ENCODE measurements around the gene SSR2. TPM values are rescaled to one million over a fixed set of nuclear protein-coding genes. Genes with fewer than 3 reads are reported as not detected.

The SSR2 gene
- total RNA-seq, 6 experiments from 2014 or later, result 341 to 419 (median 374) TPM

DNA sequence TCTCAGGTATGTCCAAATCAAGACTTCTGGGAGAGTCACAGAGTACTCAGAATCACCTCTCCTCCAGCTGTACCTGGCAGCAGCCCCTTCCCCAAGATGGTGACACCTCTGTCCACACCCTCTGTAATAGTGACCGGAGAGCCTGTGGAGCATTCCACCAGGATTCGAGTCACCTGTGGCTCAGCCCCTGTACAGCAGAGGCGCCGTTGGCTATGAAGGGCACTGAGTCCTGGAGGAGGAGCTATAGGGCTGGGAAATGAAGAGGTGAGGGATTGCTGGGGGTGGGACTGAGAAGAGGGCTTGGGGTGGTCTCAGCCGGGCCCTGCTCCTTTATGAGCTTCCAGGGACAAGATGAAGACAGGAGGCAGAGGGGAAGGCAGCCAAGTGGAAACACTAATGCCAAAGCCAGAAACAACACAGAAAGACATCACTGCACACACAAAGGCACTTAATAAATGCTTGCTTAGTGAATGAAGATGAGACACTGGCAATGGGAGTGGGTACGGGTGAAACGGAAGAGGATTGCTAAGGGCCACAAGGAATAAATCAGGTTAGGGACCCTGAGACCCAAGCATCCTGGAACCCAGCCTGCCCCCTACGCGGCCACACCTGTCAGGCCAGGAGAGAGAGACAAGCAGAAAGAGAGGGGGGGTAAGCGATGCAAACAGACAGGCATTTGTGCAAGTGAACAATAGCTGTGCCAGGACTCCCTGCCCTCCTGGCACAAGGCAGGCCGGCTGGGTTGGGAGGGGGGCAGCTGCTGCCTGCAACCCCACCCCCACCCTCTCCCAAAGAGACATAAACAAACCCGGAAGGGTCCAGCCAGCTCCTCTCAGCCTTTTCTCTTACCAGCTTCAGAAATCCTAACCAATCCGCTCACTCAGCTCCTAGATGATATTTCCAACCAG lies 46.3 kb downstream of the SSR2 start:
- no peaks in the 10 kb centered on the region for H3K9me3 Mint-ChIP-seq
- H3K4me3 Mint-ChIP-seq, result peak overlapping the region; percentile 90
- H3K27ac Mint-ChIP-seq, result peak overlapping the region; percentile 95
- TF ChIP-seq, protein P1, sequence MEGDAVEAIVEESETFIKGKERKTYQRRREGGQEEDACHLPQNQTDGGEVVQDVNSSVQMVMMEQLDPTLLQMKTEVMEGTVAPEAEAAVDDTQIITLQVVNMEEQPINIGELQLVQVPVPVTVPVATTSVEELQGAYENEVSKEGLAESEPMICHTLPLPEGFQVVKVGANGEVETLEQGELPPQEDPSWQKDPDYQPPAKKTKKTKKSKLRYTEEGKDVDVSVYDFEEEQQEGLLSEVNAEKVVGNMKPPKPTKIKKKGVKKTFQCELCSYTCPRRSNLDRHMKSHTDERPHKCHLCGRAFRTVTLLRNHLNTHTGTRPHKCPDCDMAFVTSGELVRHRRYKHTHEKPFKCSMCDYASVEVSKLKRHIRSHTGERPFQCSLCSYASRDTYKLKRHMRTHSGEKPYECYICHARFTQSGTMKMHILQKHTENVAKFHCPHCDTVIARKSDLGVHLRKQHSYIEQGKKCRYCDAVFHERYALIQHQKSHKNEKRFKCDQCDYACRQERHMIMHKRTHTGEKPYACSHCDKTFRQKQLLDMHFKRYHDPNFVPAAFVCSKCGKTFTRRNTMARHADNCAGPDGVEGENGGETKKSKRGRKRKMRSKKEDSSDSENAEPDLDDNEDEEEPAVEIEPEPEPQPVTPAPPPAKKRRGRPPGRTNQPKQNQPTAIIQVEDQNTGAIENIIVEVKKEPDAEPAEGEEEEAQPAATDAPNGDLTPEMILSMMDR (IDR thresholded peaks at IDR 0.05), result no peak
- H3K27me3 Mint-ChIP-seq (ENCODE audit: insufficient read depth), result no peaks in the 10 kb centered on the region; the same call in none of the 2 replicates
- peaks cover 28% of the 10 kb centered on the region for H3K36me3 Mint-ChIP-seq (ENCODE audit: low read depth)
- no peak for DNase-seq
- peaks cover 78% of the 10 kb centered on the region for H3K4me1 Mint-ChIP-seq (ENCODE audit: low read depth)

DNA sequence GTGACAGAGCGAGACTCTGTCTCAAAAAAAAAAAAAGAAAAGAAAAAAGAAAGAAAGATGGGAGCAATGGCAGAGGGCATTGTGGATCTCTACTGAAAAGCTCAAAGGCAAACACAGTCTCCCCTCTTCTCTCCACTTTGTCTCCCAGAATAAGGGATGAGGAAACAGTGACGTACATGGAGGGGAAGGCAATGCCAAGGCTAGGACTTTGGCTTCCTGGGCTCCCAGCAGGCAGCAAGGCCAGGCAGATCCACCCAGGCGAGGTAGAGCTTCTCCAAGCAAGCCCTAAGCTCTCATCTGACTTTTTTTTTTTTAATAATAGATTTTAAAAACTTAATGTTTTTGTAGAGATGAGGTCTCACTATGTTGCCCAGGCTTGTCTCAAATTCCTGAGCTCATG lies 47.0 kb downstream of the SSR2 start:
- no peaks in the 10 kb centered on the region; the same call in none of the 2 replicates for H3K27me3 Mint-ChIP-seq (ENCODE audit: insufficient read depth)
- DNase-seq, result no peak
- TF ChIP-seq, protein P1 (IDR thresholded peaks at IDR 0.05), result no peak
- peaks cover 33% of the 10 kb centered on the region for H3K36me3 Mint-ChIP-seq (ENCODE audit: low read depth)
- no peak overlapping the region for H3K4me3 Mint-ChIP-seq
- peak overlapping the region; percentile 70 for H3K27ac Mint-ChIP-seq
- no peaks in the 10 kb centered on the region for H3K9me3 Mint-ChIP-seq
- H3K4me1 Mint-ChIP-seq (ENCODE audit: low read depth), result peaks cover 83% of the 10 kb centered on the region

DNA sequence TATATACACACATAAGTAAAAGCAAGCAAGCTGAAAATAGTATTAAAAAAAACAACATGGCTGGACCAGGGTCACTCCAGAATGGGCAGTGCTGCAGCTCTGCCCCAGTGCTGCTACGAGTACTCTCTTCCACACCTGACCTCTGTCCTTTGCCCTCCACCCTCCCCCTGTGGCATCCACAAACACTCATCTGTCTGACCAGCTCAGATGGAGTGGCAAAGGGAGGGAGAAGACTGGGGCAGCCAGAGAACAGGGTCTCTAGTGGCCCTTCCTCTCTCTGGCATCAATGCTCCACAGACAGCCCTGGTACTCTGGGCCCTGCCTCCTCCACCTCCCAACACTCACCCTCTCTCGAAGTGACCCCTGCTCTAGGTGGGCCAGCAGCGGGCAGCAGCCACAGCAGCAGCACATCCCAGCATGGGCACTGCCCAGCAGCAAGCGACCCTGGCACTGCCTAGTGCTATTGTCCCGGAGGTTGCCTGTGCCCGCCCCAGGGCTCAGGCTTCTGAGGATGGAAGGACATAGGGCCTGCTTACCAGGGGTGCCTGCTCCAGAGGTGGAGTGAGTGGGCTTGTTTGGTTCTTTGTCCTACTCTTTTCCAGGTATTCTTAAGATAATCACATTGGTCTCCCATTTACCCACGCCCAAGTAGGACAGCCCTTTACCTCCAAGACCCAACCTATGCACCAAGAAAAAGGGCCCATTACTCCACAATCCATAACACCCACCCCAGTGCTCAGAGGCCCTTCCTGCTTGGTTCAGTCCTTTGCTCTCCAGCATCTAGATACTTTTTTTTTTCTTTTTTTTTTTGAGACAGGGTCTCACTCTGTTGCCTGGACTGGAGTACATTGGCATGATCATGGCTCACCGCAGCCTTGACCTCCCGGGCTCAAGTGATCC lies 48.6 kb downstream of the SSR2 start:
- H3K4me1 Mint-ChIP-seq (ENCODE audit: low read depth), result peaks cover 94% of the 10 kb centered on the region
- no peak overlapping the region for H3K4me3 Mint-ChIP-seq
- TF ChIP-seq, protein P1 (IDR thresholded peaks at IDR 0.05), result no peak
- no peak for DNase-seq
- peak overlapping the region; percentile 70 for H3K27ac Mint-ChIP-seq
- H3K9me3 Mint-ChIP-seq, result no peaks in the 10 kb centered on the region
- H3K27me3 Mint-ChIP-seq (ENCODE audit: insufficient read depth), result no peaks in the 10 kb centered on the region; the same call in none of the 2 replicates
- H3K36me3 Mint-ChIP-seq (ENCODE audit: low read depth), result peaks cover 29% of the 10 kb centered on the region

DNA sequence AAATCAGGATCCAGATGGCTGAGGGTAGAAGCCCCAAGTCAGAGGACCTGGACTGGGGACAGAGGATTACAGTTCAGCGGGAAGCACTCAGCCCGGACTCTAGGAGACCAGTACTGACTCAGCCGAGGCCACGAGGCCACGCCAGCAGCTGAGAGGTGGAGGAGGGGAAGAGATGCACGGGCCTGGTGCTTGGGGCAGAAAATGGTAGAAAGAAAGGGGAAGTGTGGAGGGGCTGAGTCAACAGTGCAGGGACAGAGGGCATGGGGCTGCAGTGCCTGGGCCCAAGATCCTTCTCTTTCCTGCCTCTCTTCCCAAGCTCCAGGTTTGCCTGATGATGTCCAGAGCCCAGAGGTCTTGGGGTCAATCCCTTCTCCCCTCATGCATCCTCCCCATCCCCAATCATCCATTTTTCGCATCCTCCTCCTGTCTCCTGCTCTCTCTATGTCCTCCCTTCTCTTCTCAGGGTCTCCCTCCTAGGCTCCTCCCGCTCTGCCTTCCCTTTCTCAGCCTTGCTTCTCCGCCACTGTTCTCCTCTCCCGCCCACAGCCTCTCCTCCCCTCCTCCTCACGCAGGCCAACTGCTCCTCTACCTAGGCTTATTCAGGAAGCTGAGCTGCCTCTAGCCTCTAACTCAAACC lies 50.1 kb downstream of the SSR2 start:
- Mint-ChIP-seq H3K9me3 (no peaks in the 10 kb centered on the region), H3K36me3 (ENCODE audit: low read depth) (peaks cover 29% of the 10 kb centered on the region), H3K27ac (peak overlapping the region; percentile 86), H3K27me3 (ENCODE audit: insufficient read depth) (peaks cover 4% of the 10 kb centered on the region), H3K4me3 (peak overlapping the region; percentile 69), H3K4me1 (ENCODE audit: low read depth) (peaks cover 79% of the 10 kb centered on the region)
- TF ChIP-seq, protein P1 (IDR thresholded peaks at IDR 0.05), result no peak
- peak; percentile 69 for DNase-seq

DNA sequence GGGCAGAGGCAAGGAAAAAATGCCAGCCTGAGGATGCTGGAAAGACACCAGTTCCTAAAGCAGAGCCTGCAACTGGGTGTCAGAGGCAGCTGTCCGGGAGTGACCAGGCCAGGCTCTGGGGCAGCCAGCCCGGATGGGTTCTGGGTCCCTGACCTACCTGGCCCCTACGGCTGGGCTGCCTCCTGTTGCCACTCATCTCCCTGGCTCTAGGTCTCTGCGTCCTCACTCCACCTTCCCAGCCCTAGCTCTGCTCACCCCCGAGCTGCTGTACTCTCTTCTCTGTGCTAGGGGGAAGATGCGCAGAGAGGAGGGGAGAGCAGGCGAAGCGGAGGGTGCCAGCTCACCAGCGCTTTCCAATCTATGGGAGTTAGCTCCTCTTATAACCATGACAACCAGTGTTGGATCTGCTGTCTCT lies 51.4 kb downstream of the SSR2 start:
- Mint-ChIP-seq H3K27me3 (ENCODE audit: insufficient read depth) (peaks cover 4% of the 10 kb centered on the region), H3K4me1 (ENCODE audit: low read depth) (peaks cover 66% of the 10 kb centered on the region), H3K27ac (peak overlapping the region; percentile 86), H3K9me3 (no peaks in the 10 kb centered on the region), H3K36me3 (ENCODE audit: low read depth) (peaks cover 29% of the 10 kb centered on the region), H3K4me3 (no peak overlapping the region)
- TF ChIP-seq, protein P1 (IDR thresholded peaks at IDR 0.05), result no peak
- no peak for DNase-seq

Data from HFFc6 (cell line).